CD4-positive, alpha-beta memory T cell (primary cell): ENCODE measurements around the gene ZBTB22. TPM values are rescaled to one million over a fixed set of nuclear protein-coding genes. Genes with fewer than 3 reads are reported as not detected.
A peak's percentile ranks its signal among the peaks of the same experiment; 100 is the strongest.

Source experiments
- CTCF ChIA-PET: fragments of 350-600 bp; sonication (Branson Sonifier 250); formaldehyde crosslinking; loops from one replicate; lab custom pipeline; 2021; ENCODE audit warnings: inconsistent platforms; ENCODE audit not compliant: partially characterized antibody; lab: Charles Lee
- POLR2A ChIA-PET: fragments of 350-600 bp; sonication (Branson Sonifier 250); formaldehyde crosslinking; loops from one replicate; lab custom pipeline; 2021; ENCODE audit not compliant: partially characterized antibody; lab: Charles Lee
- DNase-seq, 5 donors: peaks; one replicate each; pipeline versions ENCODE4 v3.0.0 to v3.0.0-alpha.2; 2020 to 2022; ENCODE audit warnings: mixed read lengths in 1 of 5
- H3K27ac ChIP-seq: one replicate; pipeline ENCODE4 v1.7.0; 2013; ENCODE audit warnings: low read depth, low read length
- H3K27me3 ChIP-seq: 2 replicates; pipeline ENCODE4 v1.7.0; 2013; ENCODE audit warnings: mild to moderate bottlenecking, low read length, moderate library complexity; ENCODE audit not compliant: insufficient read depth
- H3K36me3 ChIP-seq: 2 replicates; pipeline ENCODE4 v1.7.0; 2013; ENCODE audit warnings: mild to moderate bottlenecking, low read length, moderate library complexity; ENCODE audit not compliant: insufficient read depth
- H3K4me1 ChIP-seq: 2 replicates; pipeline ENCODE4 v1.7.0; 2013; ENCODE audit warnings: mild to moderate bottlenecking, low read length, moderate library complexity; ENCODE audit not compliant: insufficient read depth
- H3K4me3 ChIP-seq, 2 donors: one replicate each; pipeline ENCODE4 v1.7.0; 2013; ENCODE audit warnings: low read length in 2 of 2, mild to moderate bottlenecking in 1 of 2
- H3K9me3 ChIP-seq, 2 donors: one replicate each; pipeline ENCODE4 v1.7.0; 2013; ENCODE audit warnings: low read length in 2 of 2, control low read depth in 1 of 2; ENCODE audit not compliant: control insufficient read depth in 1 of 2
- H3K27ac Mint-ChIP-seq, 7 donors: one replicate each; pipeline ENCODE4 v1.8.0; 2020 to 2021; ENCODE audit warnings: mixed read lengths in 7 of 7, mild to moderate bottlenecking in 6 of 7, inconsistent platforms in 3 of 7, moderate library complexity in 3 of 7
- H3K27me3 Mint-ChIP-seq, 2 donors: one replicate each; pipeline ENCODE4 v1.8.0; 2020 to 2021; ENCODE audit warnings: mixed read lengths in 2 of 2
- H3K36me3 Mint-ChIP-seq, 2 donors: one replicate each; pipeline ENCODE4 v1.8.0; 2020 to 2021; ENCODE audit warnings: mixed read lengths in 2 of 2, inconsistent platforms in 1 of 2, mild to moderate bottlenecking in 1 of 2
- H3K4me1 Mint-ChIP-seq, 4 donors: one replicate each; pipeline ENCODE4 v1.8.0; 2020 to 2021; ENCODE audit warnings: mixed read lengths in 4 of 4, mild to moderate bottlenecking in 1 of 4
- H3K4me3 Mint-ChIP-seq, 8 donors: one replicate each; pipeline ENCODE4 v1.8.0; 2020 to 2021; ENCODE audit warnings: mixed read lengths in 8 of 8, mild to moderate bottlenecking in 7 of 8, moderate library complexity in 6 of 8, inconsistent platforms in 3 of 8
- H3K9me3 Mint-ChIP-seq, 8 donors: one replicate each; pipeline ENCODE4 v1.8.0; 2020 to 2021; ENCODE audit warnings: mixed read lengths in 8 of 8, mild to moderate bottlenecking in 5 of 8, inconsistent platforms in 3 of 8, moderate library complexity in 1 of 8
- intact Hi-C: fragments of 100-400 bp; cut with micrococcal nuclease; formaldehyde crosslinking; loops from one replicate; pipeline ENCODE4 v1.15.1; 2023
- polyA plus RNA-seq, 2 donors: library from polyadenylated mRNA; unstranded; fragments of 300-500 nt; fragmentation: Illumina TruSeq; gene quantifications; one replicate each; pipeline ENCODE4 v1.2.3, GENCODE V29; 2021
- total RNA-seq, 2 experiments: library from RNA; stranded (reverse); gene quantifications; one replicate each; pipeline ENCODE4 v1.2.3, GENCODE V29; 2021

ZBTB22 gene
- total and polyA plus RNA-seq, 4 experiments from 2014 or later, result 15.3 to 28.7 (median 23.5) TPM

DNA sequence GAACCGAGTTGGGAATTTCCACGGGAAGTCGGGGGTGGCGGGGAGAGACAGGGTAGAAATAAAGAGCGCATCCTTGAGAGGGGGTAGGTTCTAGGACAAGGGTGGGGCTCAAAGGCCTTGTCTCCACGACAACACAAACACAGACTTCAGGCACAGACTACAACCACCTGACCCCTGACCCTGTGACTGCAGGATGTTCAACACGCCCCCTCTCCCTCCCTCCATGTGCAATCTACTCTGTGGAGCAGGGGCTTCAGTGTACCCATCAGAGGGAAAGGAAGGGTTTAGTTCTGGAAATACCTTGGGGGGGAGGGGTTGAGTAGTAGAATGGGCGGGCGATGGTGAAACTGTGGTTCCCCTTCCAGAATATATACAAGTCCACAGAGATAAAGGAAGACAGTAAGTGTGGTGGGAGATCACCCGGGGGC is 3.0 kb downstream of the ZBTB22 start:
- H3K9me3 ChIP-seq, result no peaks in the 10 kb centered on the region
- peaks cover 26 to 58% of the 10 kb centered on the region in 2 donors for H3K36me3 Mint-ChIP-seq
- peak; percentile 71 to 93 (median 80) for DNase-seq
- peak overlapping the region; percentile 97 to 100 (median 99) for H3K27ac Mint-ChIP-seq
- H3K36me3 ChIP-seq, result peaks cover 12% of the 10 kb centered on the region
- H3K9me3 Mint-ChIP-seq, result peaks cover 0 to 1% (median 0%) of the 10 kb centered on the region in 8 donors
- ChIA-PET POLR2A (interaction anchor here (0.8 to 1.0 kb wide), 2 partner anchors 43 to 343 kb away, joined by 3 read pairs; partner anchors contain the start of genes RPS18 and VPS52), CTCF (no interaction called here)
- H3K4me3 ChIP-seq, result peak overlapping the region; percentile 8 to 83
- H3K4me1 Mint-ChIP-seq, result peaks cover 28 to 85% (median 57%) of the 10 kb centered on the region in 4 donors
- peak overlapping the region; percentile 99 for H3K27ac ChIP-seq
- H3K27me3 Mint-ChIP-seq, result no peaks in the 10 kb centered on the region
- H3K27me3 ChIP-seq, result no peaks in the 10 kb centered on the region
- intact Hi-C loops, result loop anchor here (1.0 kb wide), 3 partner anchors 9 to 31 kb away; no protein-coding TSS in a partner anchor
- H3K4me1 ChIP-seq, result peaks cover 76% of the 10 kb centered on the region
- H3K4me3 Mint-ChIP-seq, result peak overlapping the region; percentile 98 to 99 (median 98)

DNA sequence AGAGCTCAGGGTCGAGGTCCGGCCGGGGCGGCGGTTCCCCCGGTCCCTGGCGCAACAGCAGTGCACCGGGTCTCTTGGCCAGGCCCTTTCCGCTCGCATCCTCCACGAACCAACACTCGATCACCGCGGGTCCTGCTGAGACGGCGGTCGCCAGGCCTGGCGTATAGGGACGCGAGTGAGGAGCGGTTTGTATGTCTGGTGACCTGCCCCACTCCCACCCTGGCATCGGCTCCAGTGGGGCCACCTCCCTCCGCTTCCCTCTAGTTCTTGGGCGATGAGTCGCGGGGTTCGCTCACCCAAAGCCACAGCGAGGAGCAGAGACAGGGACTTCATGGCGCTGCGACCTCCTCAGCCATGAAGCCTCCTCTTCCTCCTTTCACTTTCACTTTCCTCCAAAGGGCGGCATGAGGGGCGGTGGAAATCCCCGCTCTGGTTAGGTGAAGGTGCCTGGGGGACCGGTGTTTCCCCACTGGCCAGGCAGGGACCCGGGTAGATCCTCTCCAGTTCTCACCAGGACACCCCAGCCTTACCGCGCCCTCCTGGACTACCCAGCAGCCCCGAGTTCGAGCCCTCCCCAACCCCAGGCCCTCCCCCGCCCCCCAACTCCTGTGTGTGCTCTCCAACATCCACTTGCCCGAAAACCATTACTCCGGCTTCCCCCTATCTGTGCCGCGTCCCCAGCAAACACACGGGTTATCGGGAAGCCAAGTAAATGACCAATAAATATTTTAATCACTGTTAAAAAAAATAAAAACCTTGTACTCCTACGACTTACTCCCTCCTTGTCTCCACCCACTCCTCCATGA is 3.6 kb downstream of the ZBTB22 start, which contains the start of gene TAPBP:
Gene TAPBP (minus strand): TSS at position 370 of the 806 bp plus-strand sequence. CDS start 37 bp downstream, at position 333.
- POLR2A ChIA-PET, result interaction anchor here (0.7 to 6.4 kb wide), 19 partner anchors 7 to 343 kb away, joined by 3 to 99 read pairs (median 5); partner anchors contain the start of genes B3GALT4, KIFC1, PFDN6 and RGL2
- CTCF ChIA-PET, result interaction anchor here (0.7 to 4.3 kb wide), 4 partner anchors 14 to 42 kb away, joined by 3 to 35 read pairs (median 13); partner anchors contain the start of genes PFDN6, RGL2, RPS18 and VPS52
- Mint-ChIP-seq H3K27me3 (no peaks in the 10 kb centered on the region), H3K4me3 (peak within 1 kb of the TSS; percentile 98 to 99 (median 98)), H3K36me3 (peaks cover 20 to 54% of the 10 kb centered on the region in 2 donors), H3K27ac (peak within 1 kb of the TSS; percentile 97 to 100 (median 99)), H3K4me1 (peaks cover 25 to 79% (median 53%) of the 10 kb centered on the region in 4 donors), H3K9me3 (peaks cover 0 to 1% (median 0%) of the 10 kb centered on the region in 8 donors)
- no peaks in the 10 kb centered on the region for H3K27me3 ChIP-seq
- peak within 1 kb of the TSS; percentile 99 for H3K27ac ChIP-seq
- H3K4me1 ChIP-seq, result peaks cover 72% of the 10 kb centered on the region
- peak within 1 kb of the TSS; percentile 83 to 95 for H3K4me3 ChIP-seq
- intact Hi-C loops, result loop anchor here (1.0 to 2.0 kb wide), 5 partner anchors 9 to 109 kb away; partner anchors contain the start of genes B3GALT4 and HSD17B8
- H3K9me3 ChIP-seq, result no peaks in the 10 kb centered on the region
- peak; percentile 86 to 96 (median 88) for DNase-seq
- peaks cover 6% of the 10 kb centered on the region for H3K36me3 ChIP-seq

DNA sequence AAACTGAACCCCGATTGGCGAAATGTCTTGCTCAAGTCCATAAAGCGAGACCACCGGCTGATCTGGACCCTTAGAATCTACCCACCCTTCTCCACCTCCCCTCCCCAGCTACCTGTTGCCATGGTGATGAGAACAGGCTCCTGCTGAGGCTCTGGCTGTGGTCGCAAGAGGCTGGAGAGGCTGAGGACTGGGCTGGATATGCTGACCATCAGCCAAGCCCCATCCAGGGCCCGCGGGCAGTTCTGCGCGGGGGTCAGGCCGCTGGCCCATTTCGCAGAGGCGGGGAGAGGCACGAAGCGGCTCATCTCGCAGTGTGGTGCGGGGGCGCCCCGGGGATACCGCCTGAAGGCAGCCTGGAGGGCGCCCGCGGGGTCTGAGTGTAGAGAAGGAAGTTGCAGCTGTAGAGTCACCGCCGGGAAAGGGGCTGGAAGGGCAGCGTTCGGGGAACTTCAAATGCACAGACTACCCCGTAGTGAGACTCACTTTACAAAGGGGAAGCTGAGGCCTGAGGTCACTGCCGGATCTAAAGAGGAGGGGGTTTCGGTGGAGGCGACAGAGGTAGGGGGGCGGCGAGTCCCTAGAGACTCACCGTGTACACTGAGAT is 4.3 kb downstream of the ZBTB22 start:
- intact Hi-C loops, result loop anchor here (1.0 to 2.0 kb wide), 2 partner anchors 36 to 108 kb away; partner anchors contain the start of genes B3GALT4 and HSD17B8
- Mint-ChIP-seq H3K27me3 (no peaks in the 10 kb centered on the region), H3K4me3 (peak overlapping the region; percentile 98 to 99 (median 98)), H3K27ac (peak overlapping the region; percentile 97 to 100 (median 99)), H3K9me3 (peaks cover 0 to 1% (median 0%) of the 10 kb centered on the region in 8 donors), H3K4me1 (peaks cover 26 to 78% (median 54%) of the 10 kb centered on the region in 4 donors), H3K36me3 (peaks cover 20 to 54% of the 10 kb centered on the region in 2 donors)
- Histone ChIP-seq H3K36me3 (peaks cover 6% of the 10 kb centered on the region), H3K4me3 (peak overlapping the region; percentile 83 to 95), H3K27ac (peak overlapping the region; percentile 99), H3K4me1 (peaks cover 72% of the 10 kb centered on the region), H3K9me3 (no peaks in the 10 kb centered on the region), H3K27me3 (no peaks in the 10 kb centered on the region)
- CTCF ChIA-PET, result interaction anchor here (0.7 to 4.3 kb wide), 6 partner anchors 8 to 42 kb away, joined by 3 to 35 read pairs (median 6); partner anchors contain the start of genes B3GALT4, PFDN6, RGL2 and RPS18
- POLR2A ChIA-PET, result interaction anchor here (0.7 to 6.4 kb wide), 19 partner anchors 8 to 342 kb away, joined by 3 to 99 read pairs (median 5); partner anchors contain the start of genes B3GALT4, KIFC1, PFDN6 and RGL2
- DNase-seq, result peak in 3 of 5 donors; percentile 22 to 61 (median 33)

DNA sequence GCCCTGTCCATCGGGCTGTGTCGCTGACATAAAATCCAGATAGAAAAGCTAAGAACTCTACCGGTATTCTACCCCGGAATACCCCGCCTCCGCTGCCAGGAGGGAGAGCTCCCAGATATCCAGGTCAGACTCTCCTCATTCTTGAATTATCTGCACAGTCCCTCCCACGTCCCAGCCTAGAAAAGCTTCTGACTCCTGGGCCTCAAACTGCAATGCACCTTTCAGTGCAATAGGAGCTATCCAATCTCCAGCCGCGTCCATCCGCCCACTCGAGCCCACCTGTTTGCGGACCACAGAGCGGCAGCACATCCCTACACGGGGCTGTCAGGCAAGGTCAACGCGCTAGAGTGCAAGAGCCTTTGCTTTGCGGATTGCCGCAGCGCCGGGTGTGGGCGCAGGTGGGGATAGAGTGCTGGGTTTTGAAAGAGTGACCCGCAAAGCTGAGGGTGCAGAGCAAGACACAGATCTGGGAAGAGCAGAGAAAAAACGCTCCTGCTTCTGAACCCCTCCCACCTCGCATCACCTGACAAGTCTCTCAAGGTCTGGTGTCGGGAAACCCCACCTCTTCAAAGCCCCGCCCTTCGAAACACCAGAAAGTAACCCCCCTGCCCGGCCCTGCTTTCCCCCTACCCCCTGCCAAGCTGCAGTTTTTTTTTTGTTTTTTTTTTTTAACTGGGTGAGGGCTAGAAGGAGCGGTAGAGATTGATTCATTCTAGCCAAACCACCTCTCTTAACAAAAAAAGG is 5.0 kb downstream of the ZBTB22 start:
- H3K36me3 ChIP-seq, result peaks cover 7% of the 10 kb centered on the region
- H3K27ac Mint-ChIP-seq, result peak overlapping the region; percentile 97 to 100 (median 99)
- H3K9me3 Mint-ChIP-seq, result peaks cover 0 to 1% (median 0%) of the 10 kb centered on the region in 8 donors
- peak overlapping the region; percentile 99 for H3K27ac ChIP-seq
- no peaks in the 10 kb centered on the region for H3K27me3 Mint-ChIP-seq
- peak overlapping the region; percentile 98 to 99 (median 98) for H3K4me3 Mint-ChIP-seq
- peak overlapping the region; percentile 83 to 95 for H3K4me3 ChIP-seq
- H3K36me3 Mint-ChIP-seq, result peaks cover 16 to 52% of the 10 kb centered on the region in 2 donors
- H3K4me1 ChIP-seq, result peaks cover 71% of the 10 kb centered on the region
- peak; percentile 78 to 97 (median 85) for DNase-seq
- H3K4me1 Mint-ChIP-seq, result peaks cover 25 to 78% (median 52%) of the 10 kb centered on the region in 4 donors
- CTCF ChIA-PET, result interaction anchor here (0.8 to 4.3 kb wide), 7 partner anchors 9 to 116 kb away, joined by 3 to 35 read pairs (median 4); partner anchors contain the start of genes B3GALT4 and RGL2
- intact Hi-C loops, result loop anchor here (1.0 to 2.0 kb wide), 2 partner anchors 35 to 108 kb away; partner anchors contain the start of genes B3GALT4 and HSD17B8
- H3K27me3 ChIP-seq, result no peaks in the 10 kb centered on the region
- no peaks in the 10 kb centered on the region for H3K9me3 ChIP-seq
- POLR2A ChIA-PET, result interaction anchor here (0.9 to 6.4 kb wide), 16 partner anchors 9 to 341 kb away, joined by 3 to 99 read pairs (median 6); partner anchors contain the start of genes B3GALT4, PFDN6, RGL2 and RPS18

DNA sequence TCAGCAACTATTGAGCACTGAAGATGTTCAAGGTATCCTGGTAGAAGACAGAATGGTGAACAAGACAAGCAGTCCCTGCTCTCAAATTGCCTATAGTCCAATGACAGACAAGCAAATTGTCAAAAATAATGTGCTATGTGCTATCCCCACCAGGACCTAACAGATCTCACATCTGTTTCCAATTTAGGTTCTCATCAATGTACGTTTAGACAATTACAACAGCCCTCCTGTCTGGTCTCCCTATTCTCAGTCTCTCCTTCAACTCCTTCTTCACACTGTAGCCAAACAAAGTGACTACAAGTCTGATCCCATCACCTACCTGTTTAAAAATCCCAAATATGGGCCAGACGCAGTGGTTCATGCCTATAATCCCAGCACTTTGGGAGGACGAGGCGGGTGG is 11.2 kb downstream of the ZBTB22 start:
- H3K4me1 Mint-ChIP-seq, result peaks cover 22 to 50% (median 35%) of the 10 kb centered on the region in 4 donors
- Histone ChIP-seq H3K36me3 (peaks cover 45% of the 10 kb centered on the region), H3K27ac (no peak overlapping the region), H3K4me3 (no peak overlapping the region), H3K4me1 (peaks cover 49% of the 10 kb centered on the region), H3K9me3 (no peaks in the 10 kb centered on the region), H3K27me3 (no peaks in the 10 kb centered on the region)
- ChIA-PET CTCF (interaction anchor here (1.3 kb wide), 1 partner anchor 13 kb away, joined by 3 read pairs; no protein-coding TSS in a partner anchor), POLR2A (interaction anchor here (2.0 kb wide), 1 partner anchor 38 kb away, joined by 7 read pairs; no protein-coding TSS in a partner anchor)
- intact Hi-C loops, result no loop called here
- H3K27ac Mint-ChIP-seq, result peak overlapping the region in 5 of 7 donors; percentile 42 to 85 (median 52)
- H3K36me3 Mint-ChIP-seq, result peaks cover 27 to 58% of the 10 kb centered on the region in 2 donors
- no peak overlapping the region for H3K4me3 Mint-ChIP-seq
- no peaks in the 10 kb centered on the region for H3K9me3 Mint-ChIP-seq
- no peak for DNase-seq
- no peaks in the 10 kb centered on the region for H3K27me3 Mint-ChIP-seq
